Nephron (organoid): ENCODE results near the gene EARS2.

ENCODE experiments used
- H3K27ac Mint-ChIP-seq, 3 experiments: 2 replicates each; pipeline ENCODE4 v1.8.0; 2020; ENCODE audit warnings: mixed read lengths in 3 of 3, mild to moderate bottlenecking in 2 of 3, moderate library complexity in 1 of 3
- H3K27me3 Mint-ChIP-seq: 2 replicates; pipeline ENCODE4 v1.8.0; 2021; ENCODE audit warnings: low read depth, mild to moderate bottlenecking, moderate library complexity, mixed read lengths
- H3K36me3 Mint-ChIP-seq: 2 replicates; pipeline ENCODE4 v1.8.0; 2020; ENCODE audit warnings: low read depth, mixed read lengths
- H3K4me1 Mint-ChIP-seq: 2 replicates; pipeline ENCODE4 v1.8.0; 2020; ENCODE audit warnings: mixed read lengths
- H3K4me3 Mint-ChIP-seq, 3 experiments: 2 replicates each; pipeline ENCODE4 v1.8.0; 2020; ENCODE audit warnings: mild to moderate bottlenecking in 3 of 3, mixed read lengths in 3 of 3, moderate library complexity in 2 of 3
- H3K9me3 Mint-ChIP-seq: 2 replicates; pipeline ENCODE4 v1.8.0; 2020; ENCODE audit warnings: mixed read lengths
- CTCF ChIP-seq, 3 experiments: fragments of 200-600 bp; sonication (generic); IDR thresholded peaks; one replicate each; pipeline ENCODE4 v1.5.0; 2021; ENCODE audit warnings: antibody characterized with exemption in 3 of 3; ENCODE audit not compliant: unreplicated experiment in 3 of 3

EARS2 gene

DNA sequence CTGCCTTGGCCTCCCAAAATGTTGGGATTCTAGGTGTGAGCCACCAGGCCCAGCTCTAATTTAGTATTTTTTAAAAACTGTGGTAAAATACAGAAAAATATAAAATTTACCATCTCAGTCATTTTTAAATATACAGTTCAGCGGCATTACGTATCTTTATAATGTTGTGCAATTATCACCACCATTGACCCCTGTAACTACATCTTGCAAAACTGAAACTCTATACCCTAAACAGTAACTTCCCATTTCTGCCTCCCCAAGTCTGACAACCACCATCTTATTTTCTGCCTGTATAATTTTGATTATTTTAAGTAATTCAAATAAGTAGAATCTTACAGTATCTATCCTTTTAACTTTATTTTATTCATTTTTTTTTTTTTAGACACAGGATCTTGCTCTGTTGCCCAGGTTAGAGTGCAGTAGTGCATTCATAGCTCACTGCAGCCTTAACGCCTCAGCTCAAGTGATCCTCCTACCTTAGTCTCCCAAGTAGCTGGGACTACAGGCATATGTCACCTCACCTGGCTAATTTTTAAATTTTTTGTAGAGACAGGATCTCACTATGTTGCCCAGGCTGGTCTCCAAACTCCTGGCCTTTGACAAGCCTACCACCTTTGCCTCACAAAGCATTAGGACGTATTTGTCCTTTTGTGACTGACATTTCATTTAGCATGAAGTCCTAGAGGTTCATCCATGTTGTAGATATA, 36.0 kb downstream of the EARS2 start:
- peaks cover 4% of the 10 kb centered on the region for H3K4me1 Mint-ChIP-seq
- H3K36me3 Mint-ChIP-seq: peaks cover 54% of the 10 kb centered on the region
- H3K27me3 Mint-ChIP-seq: no peaks in the 10 kb centered on the region
- H3K4me3 Mint-ChIP-seq: no peak overlapping the region
- no peaks in the 10 kb centered on the region for H3K9me3 Mint-ChIP-seq
- H3K27ac Mint-ChIP-seq: no peak overlapping the region
- no peak for TF ChIP-seq CTCF (IDR thresholded peaks at IDR 0.05; ENCODE audit: unreplicated experiment in 3 of 3)

- Mint-ChIP-seq H3K27ac (no peak overlapping the region), H3K9me3 (no peaks in the 10 kb centered on the region), H3K4me3 (no peak overlapping the region), H3K36me3 (peaks cover 54% of the 10 kb centered on the region), H3K27me3 (no peaks in the 10 kb centered on the region), H3K4me1 (peaks cover 4% of the 10 kb centered on the region)
- TF ChIP-seq CTCF (IDR thresholded peaks at IDR 0.05; ENCODE audit: unreplicated experiment in 3 of 3): no peak
Measured at GRCh38 chr16:23520500-23520899, 36.6 kb downstream of the EARS2 start.

GRCh38 chr16:23519282-23519681, 37.9 kb downstream of the EARS2 start:
- Mint-ChIP-seq H3K4me3 (no peak overlapping the region), H3K4me1 (peaks cover 4% of the 10 kb centered on the region), H3K27me3 (no peaks in the 10 kb centered on the region), H3K36me3 (peaks cover 51% of the 10 kb centered on the region), H3K27ac (no peak overlapping the region), H3K9me3 (no peaks in the 10 kb centered on the region)
- no peak for TF ChIP-seq CTCF (IDR thresholded peaks at IDR 0.05; ENCODE audit: unreplicated experiment in 3 of 3)

- TF ChIP-seq CTCF (IDR thresholded peaks at IDR 0.05; ENCODE audit: unreplicated experiment in 3 of 3): no peak
- Mint-ChIP-seq H3K4me3 (no peak overlapping the region), H3K4me1 (peaks cover 4% of the 10 kb centered on the region), H3K36me3 (peaks cover 43% of the 10 kb centered on the region), H3K27ac (peak overlapping the region in 1 of 3 experiments; percentile 12), H3K9me3 (no peaks in the 10 kb centered on the region), H3K27me3 (no peaks in the 10 kb centered on the region)
Measured at GRCh38 chr16:23518435-23518891, 38.7 kb downstream of the EARS2 start.

- no peaks in the 10 kb centered on the region for H3K27me3 Mint-ChIP-seq
- H3K27ac Mint-ChIP-seq: no peak overlapping the region
- H3K9me3 Mint-ChIP-seq: no peaks in the 10 kb centered on the region
- H3K36me3 Mint-ChIP-seq: peaks cover 25% of the 10 kb centered on the region
- TF ChIP-seq CTCF (IDR thresholded peaks at IDR 0.05; ENCODE audit: unreplicated experiment in 3 of 3): no peak
- peaks cover 4% of the 10 kb centered on the region for H3K4me1 Mint-ChIP-seq
- H3K4me3 Mint-ChIP-seq: no peak overlapping the region
Measured at GRCh38 chr16:23516366-23517137, 40.6 kb downstream of the EARS2 start.
